Smooth muscle cell of the brain vasculature (primary cell): ENCODE measurements around the gene OTUD3.

ENCODE experiments used
- DNase-seq: peaks from one replicate; pipeline ENCODE4 v3.0.0-alpha.2; 2012; ENCODE audit warnings: low read depth, low spot score

OTUD3 gene

GRCh38 chr1:19946971-19947370 lies 64.8 kb downstream of the OTUD3 start:
- DNase-seq: no peak

DNA sequence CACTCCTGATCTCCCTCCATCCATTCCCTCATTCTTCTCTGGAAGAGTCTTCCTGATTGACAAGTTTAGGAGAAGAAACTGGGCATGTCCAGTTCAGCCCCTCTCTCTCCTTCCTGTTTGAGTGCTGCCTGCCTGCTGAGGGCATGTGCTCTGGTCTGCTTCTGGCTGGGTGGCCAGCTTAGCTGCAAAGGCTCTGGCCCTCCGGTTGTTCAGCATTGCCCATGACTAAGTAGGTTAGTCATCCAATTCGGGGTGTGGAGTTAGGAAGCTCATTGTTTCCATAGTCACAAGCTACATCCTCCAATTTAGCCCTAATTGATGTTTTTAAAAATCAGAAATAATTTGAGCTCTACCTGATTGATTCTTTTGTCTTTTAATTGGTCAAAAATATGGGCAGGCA lies 66.8 kb downstream of the OTUD3 start:
- no peak for DNase-seq

DNA sequence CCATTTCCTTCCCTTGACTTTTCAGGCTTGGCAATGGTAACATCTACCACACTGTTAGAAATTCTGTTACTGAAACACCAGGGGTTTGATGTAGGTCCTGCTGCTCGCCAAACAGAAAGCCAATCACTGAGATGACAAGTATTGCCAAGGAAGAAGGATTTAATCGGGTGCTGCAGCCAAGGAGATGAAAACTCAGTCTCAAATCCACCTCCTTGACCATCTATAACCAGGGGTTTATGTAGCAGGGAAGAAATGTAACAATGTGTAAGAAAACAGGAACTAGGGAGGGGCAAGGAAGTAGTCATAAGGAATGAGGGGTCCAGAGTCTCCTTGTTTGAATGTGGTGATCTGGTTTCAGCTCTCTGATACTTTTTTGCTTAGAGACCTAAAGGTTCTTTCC lies 71.9 kb downstream of the OTUD3 start:
- no peak for DNase-seq

GRCh38 chr1:19955534-19956170 lies 73.5 kb downstream of the OTUD3 start:
- no peak for DNase-seq

- no peak for DNase-seq
These were observed 75.6 kb downstream of the OTUD3 start for GRCh38 chr1:19957779-19958178.

GRCh38 chr1:19960591-19960990 lies 78.4 kb downstream of the OTUD3 start:
- DNase-seq: no peak
